Measurements from ENCODE around the gene PRSS35.

The PRSS35 gene

GRCh38 chr6:83488861-83489260 is 23.5 kb upstream of the PRSS35 start:
- Mint-ChIP-seq H3K4me1 (no peaks in the 10 kb centered on the region), H3K4me3 (no peak overlapping the region), H3K27me3 (no peaks in the 10 kb centered on the region), H3K9me3 (peaks cover 2 to 4% of the 10 kb centered on the region in 2 donors), H3K27ac (no peak overlapping the region), H3K36me3 (no peaks in the 10 kb centered on the region)
- no peak for DNase-seq
- no peak for ATAC-seq (replicated peaks)

GRCh38 chr6:83490217-83490807 is 22.0 kb upstream of the PRSS35 start:
- Mint-ChIP-seq H3K27ac (no peak overlapping the region), H3K4me1 (no peaks in the 10 kb centered on the region), H3K36me3 (no peaks in the 10 kb centered on the region), H3K4me3 (no peak overlapping the region), H3K27me3 (no peaks in the 10 kb centered on the region), H3K9me3 (peaks cover 2 to 3% of the 10 kb centered on the region in 2 donors)
- DNase-seq = no peak
- ATAC-seq (replicated peaks) = no peak

- no peaks in the 10 kb centered on the region for H3K4me1 Mint-ChIP-seq
- no peaks in the 10 kb centered on the region for H3K36me3 Mint-ChIP-seq
These were observed 7.0 kb upstream of the PRSS35 start for GRCh38 chr6:83505356-83505755.

GRCh38 chr6:83509441-83509840 is 2.9 kb upstream of the PRSS35 start:
- DNase-seq (no peak), ATAC-seq (replicated peaks) (no peak)
- H3K36me3 Mint-ChIP-seq = no peaks in the 10 kb centered on the region
- H3K27me3 Mint-ChIP-seq = peaks cover 21 to 24% of the 10 kb centered on the region in 2 donors
- no peak overlapping the region for H3K27ac Mint-ChIP-seq
- H3K9me3 Mint-ChIP-seq = no peaks in the 10 kb centered on the region
- no peak overlapping the region for H3K4me3 Mint-ChIP-seq
- peaks cover 9 to 14% of the 10 kb centered on the region in 2 donors for H3K4me1 Mint-ChIP-seq

More at GRCh38 chr6:83505356-83505755, 7.0 kb upstream of the PRSS35 start:
- H3K4me3 Mint-ChIP-seq = no peak overlapping the region
- peaks cover 6 to 10% of the 10 kb centered on the region in 2 donors for H3K9me3 Mint-ChIP-seq
- H3K27ac Mint-ChIP-seq = no peak overlapping the region
- peaks cover 0 to 5% of the 10 kb centered on the region in 2 donors for H3K27me3 Mint-ChIP-seq
- DNase-seq = no peak
- ATAC-seq (replicated peaks) = no peak

GRCh38 chr6:83510791-83511190 is 1.5 kb upstream of the PRSS35 start:
- H3K9me3 Mint-ChIP-seq = no peaks in the 10 kb centered on the region
- peaks cover 29 to 34% of the 10 kb centered on the region in 2 donors for H3K27me3 Mint-ChIP-seq
- no peaks in the 10 kb centered on the region for H3K36me3 Mint-ChIP-seq
- H3K4me1 Mint-ChIP-seq = peaks cover 9 to 14% of the 10 kb centered on the region in 2 donors
- no peak overlapping the region for H3K4me3 Mint-ChIP-seq
- DNase-seq (no peak), ATAC-seq (replicated peaks) (no peak)
- no peak overlapping the region for H3K27ac Mint-ChIP-seq

GRCh38 chr6:83511266-83511665 is 1.1 kb upstream of the PRSS35 start:
- Mint-ChIP-seq H3K36me3 (no peaks in the 10 kb centered on the region), H3K27me3 (peaks cover 32 to 38% of the 10 kb centered on the region in 2 donors), H3K27ac (no peak overlapping the region), H3K4me1 (peaks cover 9 to 14% of the 10 kb centered on the region in 2 donors), H3K4me3 (no peak overlapping the region), H3K9me3 (no peaks in the 10 kb centered on the region)
- ATAC-seq (replicated peaks) (no peak), DNase-seq (no peak)

GRCh38 chr6:83514466-83514865 is 2.1 kb downstream of the PRSS35 start:
- Mint-ChIP-seq H3K36me3 (no peaks in the 10 kb centered on the region), H3K27ac (no peak overlapping the region)
- no peak for ATAC-seq (replicated peaks)

GRCh38 chr6:83514866-83515466 is 2.6 kb downstream of the PRSS35 start:
- ATAC-seq (replicated peaks) (no peak), DNase-seq (no peak)
- no peak overlapping the region for H3K4me3 Mint-ChIP-seq
- no peaks in the 10 kb centered on the region for H3K9me3 Mint-ChIP-seq
- no peaks in the 10 kb centered on the region for H3K36me3 Mint-ChIP-seq
- H3K4me1 Mint-ChIP-seq = peaks cover 9 to 14% of the 10 kb centered on the region in 2 donors
- H3K27ac Mint-ChIP-seq = no peak overlapping the region
- peaks cover 36 to 45% of the 10 kb centered on the region in 2 donors for H3K27me3 Mint-ChIP-seq

More at GRCh38 chr6:83514466-83514865, 2.1 kb downstream of the PRSS35 start:
- Mint-ChIP-seq H3K9me3 (no peaks in the 10 kb centered on the region), H3K4me1 (peaks cover 9 to 14% of the 10 kb centered on the region in 2 donors), H3K4me3 (no peak overlapping the region), H3K27me3 (peaks cover 36 to 45% of the 10 kb centered on the region in 2 donors)
- no peak for DNase-seq

GRCh38 chr6:83517500-83517899 is 5.2 kb downstream of the PRSS35 start:
- Mint-ChIP-seq H3K9me3 (no peaks in the 10 kb centered on the region), H3K4me1 (peaks cover 3 to 5% of the 10 kb centered on the region in 2 donors), H3K27ac (no peak overlapping the region), H3K36me3 (no peaks in the 10 kb centered on the region), H3K27me3 (peaks cover 21 to 31% of the 10 kb centered on the region in 2 donors), H3K4me3 (no peak overlapping the region)
- ATAC-seq (replicated peaks) (no peak), DNase-seq (no peak)

- no peak overlapping the region for H3K4me3 Mint-ChIP-seq
- H3K4me1 Mint-ChIP-seq = no peaks in the 10 kb centered on the region
- no peak for ATAC-seq (replicated peaks)
- H3K9me3 Mint-ChIP-seq = no peaks in the 10 kb centered on the region
- peaks cover 16 to 35% of the 10 kb centered on the region in 2 donors for H3K27me3 Mint-ChIP-seq
- DNase-seq = no peak
- H3K36me3 Mint-ChIP-seq = no peaks in the 10 kb centered on the region
- no peak overlapping the region for H3K27ac Mint-ChIP-seq
These were observed 6.6 kb downstream of the PRSS35 start for GRCh38 chr6:83518816-83519480.

GRCh38 chr6:83536034-83536646 is 23.8 kb downstream of the PRSS35 start:
- peaks cover 0 to 5% of the 10 kb centered on the region in 2 donors for H3K27me3 Mint-ChIP-seq
- no peaks in the 10 kb centered on the region for H3K36me3 Mint-ChIP-seq
- ATAC-seq (replicated peaks) (peak in 1 of 2 donors; percentile 53), DNase-seq (no peak)
- no peaks in the 10 kb centered on the region for H3K4me1 Mint-ChIP-seq
- H3K4me3 Mint-ChIP-seq = no peak overlapping the region
- no peak overlapping the region for H3K27ac Mint-ChIP-seq
- no peaks in the 10 kb centered on the region for H3K9me3 Mint-ChIP-seq

- no peak for ATAC-seq (replicated peaks)
- H3K36me3 Mint-ChIP-seq = no peaks in the 10 kb centered on the region
- no peaks in the 10 kb centered on the region for H3K4me1 Mint-ChIP-seq
- peaks cover 0 to under 1% of the 10 kb centered on the region in 2 donors for H3K9me3 Mint-ChIP-seq
- DNase-seq = no peak
- no peak overlapping the region for H3K4me3 Mint-ChIP-seq
- peaks cover 0 to 5% of the 10 kb centered on the region in 2 donors for H3K27me3 Mint-ChIP-seq
- H3K27ac Mint-ChIP-seq = no peak overlapping the region
These were observed 24.6 kb downstream of the PRSS35 start for GRCh38 chr6:83536647-83537589.

- Mint-ChIP-seq H3K36me3 (no peaks in the 10 kb centered on the region), H3K4me1 (no peaks in the 10 kb centered on the region), H3K27ac (no peak overlapping the region), H3K4me3 (no peak overlapping the region), H3K27me3 (peaks cover 4 to 10% of the 10 kb centered on the region in 2 donors), H3K9me3 (peaks cover 0 to 4% of the 10 kb centered on the region in 2 donors)
- ATAC-seq (replicated peaks) = no peak
- DNase-seq = no peak
These were observed 27.3 kb downstream of the PRSS35 start for GRCh38 chr6:83539678-83540077.

GRCh38 chr6:83546636-83547035 is 34.3 kb downstream of the PRSS35 start:
- no peak overlapping the region for H3K4me3 Mint-ChIP-seq
- ATAC-seq (replicated peaks) (peak in 1 of 2 donors; percentile 36), DNase-seq (no peak)
- no peaks in the 10 kb centered on the region for H3K36me3 Mint-ChIP-seq
- peaks cover 7 to 13% of the 10 kb centered on the region in 2 donors for H3K9me3 Mint-ChIP-seq
- no peak overlapping the region for H3K27ac Mint-ChIP-seq
- peaks cover 4 to 11% of the 10 kb centered on the region in 2 donors for H3K4me1 Mint-ChIP-seq
- peaks cover 5 to 7% of the 10 kb centered on the region in 2 donors for H3K27me3 Mint-ChIP-seq
